ENCODE results near the gene C11orf16.
"Not testable (repeated sequence)": the region's sequence is repeated elsewhere in the genome, so short reads cannot be mapped to it uniquely, and the experiment has no call there.

The C11orf16 gene

GRCh38 chr11:8932564-8933180 lies at the start of gene C11orf16:
Gene C11orf16 (minus strand): TSS chr11:8932947. CDS start chr11:8932308, 639 bp downstream.
- Histone ChIP-seq H3K9ac (ENCODE audit: low read length) (no peak within 1 kb of the TSS), H3K4me2 (ENCODE audit: low read length) (no peak within 1 kb of the TSS), H4K20me1 (ENCODE audit: insufficient read depth, low read length) (no peaks in the 10 kb centered on the region), H3K4me1 (ENCODE audit: insufficient read depth, low read length, severe bottlenecking) (peaks cover 8% of the 10 kb centered on the region), H3K79me2 (ENCODE audit: insufficient read depth, low read length) (no peaks in the 10 kb centered on the region), H3F3A (ENCODE audit: insufficient read depth, low read length) (no peaks in the 10 kb centered on the region), H3K36me3 (ENCODE audit: insufficient read depth, low read length) (no peaks in the 10 kb centered on the region), H2AFZ (ENCODE audit: low read length) (no peak within 1 kb of the TSS), H3K27me3 (ENCODE audit: insufficient read depth, low read length) (no peaks in the 10 kb centered on the region), H3K9me3 (ENCODE audit: low read length) (no peaks in the 10 kb centered on the region), H3K27ac (ENCODE audit: low read depth, low read length, poor library complexity, severe bottlenecking) (no peak within 1 kb of the TSS), H3K4me3 (ENCODE audit: low read depth, low read length, poor library complexity, severe bottlenecking) (no peak within 1 kb of the TSS), H3K9me2 (ENCODE audit: low read depth, low read length) (no peaks in the 10 kb centered on the region)
- TF ChIP-seq EZH2 (IDR thresholded peaks at IDR 0.05; ENCODE audit: borderline replicate concordance, low read length) (no peak), CTCF (IDR thresholded peaks at IDR 0.05; ENCODE audit: low read length) (no peak)

- TF ChIP-seq CTCF (IDR thresholded peaks at IDR 0.05; ENCODE audit: low read length) (no peak), EZH2 (IDR thresholded peaks at IDR 0.05; ENCODE audit: borderline replicate concordance, low read length) (no peak)
- Histone ChIP-seq H3K36me3 (ENCODE audit: insufficient read depth, low read length) (no peaks in the 10 kb centered on the region), H3K4me3 (ENCODE audit: low read depth, low read length, poor library complexity, severe bottlenecking) (no peak overlapping the region)
Measured at GRCh38 chr11:8980485-8980884, 47.7 kb upstream of the C11orf16 start.

GRCh38 chr11:8979365-8979764 lies 46.6 kb upstream of the C11orf16 start:
- H4K20me1 ChIP-seq (ENCODE audit: insufficient read depth, low read length); H2AFZ ChIP-seq (ENCODE audit: low read length); H3K79me2 ChIP-seq (ENCODE audit: insufficient read depth, low read length); H3K4me1 ChIP-seq (ENCODE audit: insufficient read depth, low read length, severe bottlenecking); H3K9ac ChIP-seq (ENCODE audit: low read length); H3K9me2 ChIP-seq (ENCODE audit: low read depth, low read length); H3K27me3 ChIP-seq (ENCODE audit: insufficient read depth, low read length); H3K4me3 ChIP-seq (ENCODE audit: low read depth, low read length, poor library complexity, severe bottlenecking); H3K27ac ChIP-seq (ENCODE audit: low read depth, low read length, poor library complexity, severe bottlenecking); H3K9me3 ChIP-seq (ENCODE audit: low read length); H3F3A ChIP-seq (ENCODE audit: insufficient read depth, low read length); H3K4me2 ChIP-seq (ENCODE audit: low read length); H3K36me3 ChIP-seq (ENCODE audit: insufficient read depth, low read length): not testable (repeated sequence)

More at GRCh38 chr11:8980485-8980884, 47.7 kb upstream of the C11orf16 start:
- Histone ChIP-seq H4K20me1 (ENCODE audit: insufficient read depth, low read length) (no peaks in the 10 kb centered on the region), H3K9me3 (ENCODE audit: low read length) (no peaks in the 10 kb centered on the region), H3K9ac (ENCODE audit: low read length) (no peak overlapping the region), H3K4me2 (ENCODE audit: low read length) (no peak overlapping the region), H3K79me2 (ENCODE audit: insufficient read depth, low read length) (no peaks in the 10 kb centered on the region), H3K27me3 (ENCODE audit: insufficient read depth, low read length) (no peaks in the 10 kb centered on the region), H3F3A (ENCODE audit: insufficient read depth, low read length) (no peaks in the 10 kb centered on the region), H3K27ac (ENCODE audit: low read depth, low read length, poor library complexity, severe bottlenecking) (no peak overlapping the region), H3K9me2 (ENCODE audit: low read depth, low read length) (no peaks in the 10 kb centered on the region), H3K4me1 (ENCODE audit: insufficient read depth, low read length, severe bottlenecking) (no peaks in the 10 kb centered on the region), H2AFZ (ENCODE audit: low read length) (no peak overlapping the region)

- Histone ChIP-seq H3K9ac (ENCODE audit: low read length) (no peak overlapping the region), H4K20me1 (ENCODE audit: insufficient read depth, low read length) (no peaks in the 10 kb centered on the region), H3K36me3 (ENCODE audit: insufficient read depth, low read length) (no peaks in the 10 kb centered on the region), H3K9me3 (ENCODE audit: low read length) (no peaks in the 10 kb centered on the region), H3F3A (ENCODE audit: insufficient read depth, low read length) (no peaks in the 10 kb centered on the region), H3K4me2 (ENCODE audit: low read length) (no peak overlapping the region), H2AFZ (ENCODE audit: low read length) (no peak overlapping the region), H3K4me3 (ENCODE audit: low read depth, low read length, poor library complexity, severe bottlenecking) (no peak overlapping the region), H3K4me1 (ENCODE audit: insufficient read depth, low read length, severe bottlenecking) (no peaks in the 10 kb centered on the region), H3K9me2 (ENCODE audit: low read depth, low read length) (no peaks in the 10 kb centered on the region), H3K79me2 (ENCODE audit: insufficient read depth, low read length) (no peaks in the 10 kb centered on the region), H3K27me3 (ENCODE audit: insufficient read depth, low read length) (no peaks in the 10 kb centered on the region), H3K27ac (ENCODE audit: low read depth, low read length, poor library complexity, severe bottlenecking) (no peak overlapping the region)
- no peak for TF ChIP-seq CTCF (IDR thresholded peaks at IDR 0.05; ENCODE audit: low read length)
- TF ChIP-seq EZH2 (IDR thresholded peaks at IDR 0.05; ENCODE audit: borderline replicate concordance, low read length) = no peak
Measured at GRCh38 chr11:8973121-8973520, 40.4 kb upstream of the C11orf16 start.

Measured in OCI-LY1 (cell line).